Loucy (cell line): ENCODE data around the gene NLRP12.

Experiments
- H2AFZ ChIP-seq: fragments of 200-600 bp; sonication (generic); 2 replicates; pipeline ENCODE4 v1.6.0; 2016; ENCODE audit warnings: antibody characterized with exemption, mild to moderate bottlenecking, low read length, moderate library complexity
- H3F3A ChIP-seq: fragments of 200-600 bp; 2 replicates; pipeline ENCODE4 v1.6.0; 2016; ENCODE audit warnings: antibody characterized with exemption, low read depth, mild to moderate bottlenecking
- H3K27me3 ChIP-seq: fragments of 200-600 bp; sonication (generic); 2 replicates; pipeline ENCODE4 v1.6.1; 2014; ENCODE audit warnings: low read length, mild to moderate bottlenecking; ENCODE audit not compliant: insufficient read depth, poor library complexity, severe bottlenecking
- H3K36me3 ChIP-seq: fragments of 200-600 bp; sonication (generic); 2 replicates; pipeline ENCODE4 v1.6.1; 2016; ENCODE audit warnings: low read length; ENCODE audit not compliant: insufficient read depth
- H3K4me1 ChIP-seq: fragments of 200-600 bp; sonication (generic); 2 replicates; pipeline ENCODE4 v1.5.1; 2014; ENCODE audit warnings: low read length, mild to moderate bottlenecking; ENCODE audit not compliant: insufficient read depth, poor library complexity, severe bottlenecking
- H3K4me2 ChIP-seq: fragments of 200-600 bp; sonication (generic); 2 replicates; pipeline ENCODE4 v1.6.0; 2014; ENCODE audit warnings: antibody characterized with exemption, low read length, low read depth, mild to moderate bottlenecking; ENCODE audit not compliant: poor library complexity, severe bottlenecking
- H3K4me3 ChIP-seq: fragments of 200-600 bp; sonication (generic); 2 replicates; pipeline ENCODE4 v1.5.1; 2014; ENCODE audit warnings: low read length, mild to moderate bottlenecking, mixed read lengths; ENCODE audit not compliant: poor library complexity, severe bottlenecking
- H3K79me2 ChIP-seq: fragments of 200-600 bp; sonication (generic); 2 replicates; pipeline ENCODE4 v1.6.1; 2014; ENCODE audit warnings: low read length; ENCODE audit not compliant: insufficient read depth
- H3K9ac ChIP-seq: fragments of 200-600 bp; sonication (generic); 2 replicates; pipeline ENCODE4 v1.6.0; 2014; ENCODE audit warnings: mild to moderate bottlenecking, low read depth, low read length, moderate library complexity; ENCODE audit not compliant: poor library complexity, severe bottlenecking
- H3K9me2 ChIP-seq: fragments of 200-600 bp; sonication (generic); replicated peaks from 2 replicates; pipeline ENCODE4 v1.6.1; 2016; ENCODE audit warnings: low read depth, low read length, mixed read lengths
- H3K9me3 ChIP-seq: fragments of 200-600 bp; sonication (generic); 2 replicates; pipeline ENCODE4 v1.6.1; 2014; ENCODE audit warnings: mild to moderate bottlenecking, antibody characterized with exemption, low read length, low read depth; ENCODE audit not compliant: insufficient read depth
- H4K20me1 ChIP-seq: fragments of 200-600 bp; sonication (generic); 2 replicates; pipeline ENCODE4 v1.6.0; 2014; ENCODE audit warnings: antibody characterized with exemption, low read length, mild to moderate bottlenecking; ENCODE audit not compliant: insufficient read depth, poor library complexity, severe bottlenecking
- EZH2phosphoT487 ChIP-seq: fragments of 200-600 bp; IDR thresholded peaks from 2 replicates; pipeline ENCODE4 v1.6.1; 2018; ENCODE audit warnings: antibody characterized with exemption, mild to moderate bottlenecking, moderate library complexity, borderline replicate concordance
- TF ChIP-seq, protein P1 (sequence below): fragments of 200-600 bp; sonication (generic); conservative IDR thresholded peaks from 2 replicates; pipeline ENCODE4 v1.5.1; 2014; ENCODE audit warnings: mild to moderate bottlenecking, antibody characterized with exemption, low read length

The NLRP12 gene

DNA sequence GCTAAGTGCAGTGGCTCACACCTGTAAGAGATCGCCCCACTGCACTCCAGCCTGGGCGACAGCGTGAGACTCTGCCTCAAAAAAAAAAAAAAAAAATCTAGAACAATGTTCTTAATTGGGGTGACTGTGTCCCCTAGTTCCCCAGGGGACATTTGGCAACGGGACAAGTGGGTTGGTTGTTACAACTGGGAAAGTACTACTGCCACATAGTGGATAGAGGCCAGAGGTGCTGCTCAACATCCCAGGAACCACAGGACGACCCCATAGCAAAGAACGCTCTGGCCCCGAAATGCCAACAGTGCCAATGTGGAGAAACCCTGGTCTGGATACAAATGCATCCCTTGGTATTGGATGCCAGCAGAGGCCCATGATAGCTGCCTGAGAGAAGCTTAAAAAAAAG, 11.8 kb downstream of the NLRP12 start:
- H3F3A ChIP-seq: no peaks in the 10 kb centered on the region
- H3K36me3 ChIP-seq: no peaks in the 10 kb centered on the region
- no peaks in the 10 kb centered on the region for H3K4me1 ChIP-seq
- H3K4me2 ChIP-seq: no peak overlapping the region
- no peaks in the 10 kb centered on the region for H3K79me2 ChIP-seq
- no peaks in the 10 kb centered on the region for H3K27me3 ChIP-seq
- H3K9ac ChIP-seq: no peak overlapping the region
- H3K9me3 ChIP-seq: no peaks in the 10 kb centered on the region
- H3K9me2 ChIP-seq: no peaks in the 10 kb centered on the region
- H4K20me1 ChIP-seq: no peaks in the 10 kb centered on the region
- H2AFZ ChIP-seq: no peak overlapping the region
- TF ChIP-seq EZH2phosphoT487: no peak
- TF ChIP-seq, protein P1, sequence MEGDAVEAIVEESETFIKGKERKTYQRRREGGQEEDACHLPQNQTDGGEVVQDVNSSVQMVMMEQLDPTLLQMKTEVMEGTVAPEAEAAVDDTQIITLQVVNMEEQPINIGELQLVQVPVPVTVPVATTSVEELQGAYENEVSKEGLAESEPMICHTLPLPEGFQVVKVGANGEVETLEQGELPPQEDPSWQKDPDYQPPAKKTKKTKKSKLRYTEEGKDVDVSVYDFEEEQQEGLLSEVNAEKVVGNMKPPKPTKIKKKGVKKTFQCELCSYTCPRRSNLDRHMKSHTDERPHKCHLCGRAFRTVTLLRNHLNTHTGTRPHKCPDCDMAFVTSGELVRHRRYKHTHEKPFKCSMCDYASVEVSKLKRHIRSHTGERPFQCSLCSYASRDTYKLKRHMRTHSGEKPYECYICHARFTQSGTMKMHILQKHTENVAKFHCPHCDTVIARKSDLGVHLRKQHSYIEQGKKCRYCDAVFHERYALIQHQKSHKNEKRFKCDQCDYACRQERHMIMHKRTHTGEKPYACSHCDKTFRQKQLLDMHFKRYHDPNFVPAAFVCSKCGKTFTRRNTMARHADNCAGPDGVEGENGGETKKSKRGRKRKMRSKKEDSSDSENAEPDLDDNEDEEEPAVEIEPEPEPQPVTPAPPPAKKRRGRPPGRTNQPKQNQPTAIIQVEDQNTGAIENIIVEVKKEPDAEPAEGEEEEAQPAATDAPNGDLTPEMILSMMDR: peak; percentile 51
- H3K4me3 ChIP-seq: no peak overlapping the region

DNA sequence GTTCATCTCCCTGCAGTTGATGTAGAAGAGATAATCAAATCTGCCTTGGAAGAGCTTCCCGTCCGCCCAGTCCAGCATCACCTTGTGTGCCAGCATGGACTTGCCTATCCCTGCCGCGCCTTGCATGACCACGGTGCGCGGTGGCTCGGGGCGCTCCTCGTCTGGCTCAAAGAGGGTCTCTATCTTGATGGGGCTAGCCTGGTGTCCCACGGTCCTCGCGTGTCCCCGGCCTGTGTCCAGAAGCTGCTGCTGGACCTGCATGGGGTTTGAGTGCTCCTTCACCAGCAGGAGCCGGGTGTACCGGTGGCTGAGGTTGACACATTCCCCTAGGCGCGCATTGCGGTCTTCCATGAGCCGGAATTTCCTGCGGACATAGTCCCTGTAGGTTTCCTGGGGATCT, 13.2 kb downstream of the NLRP12 start:
- Histone ChIP-seq H3K9me2 (no peaks in the 10 kb centered on the region), H3K4me3 (no peak overlapping the region), H3K4me2 (no peak overlapping the region), H4K20me1 (no peaks in the 10 kb centered on the region), H3K36me3 (no peaks in the 10 kb centered on the region), H3K27me3 (no peaks in the 10 kb centered on the region), H3F3A (no peaks in the 10 kb centered on the region), H3K4me1 (no peaks in the 10 kb centered on the region), H3K79me2 (no peaks in the 10 kb centered on the region), H3K9me3 (no peaks in the 10 kb centered on the region), H2AFZ (no peak overlapping the region), H3K9ac (no peak overlapping the region)
- TF ChIP-seq, protein P1: no peak
- no peak for TF ChIP-seq EZH2phosphoT487

DNA sequence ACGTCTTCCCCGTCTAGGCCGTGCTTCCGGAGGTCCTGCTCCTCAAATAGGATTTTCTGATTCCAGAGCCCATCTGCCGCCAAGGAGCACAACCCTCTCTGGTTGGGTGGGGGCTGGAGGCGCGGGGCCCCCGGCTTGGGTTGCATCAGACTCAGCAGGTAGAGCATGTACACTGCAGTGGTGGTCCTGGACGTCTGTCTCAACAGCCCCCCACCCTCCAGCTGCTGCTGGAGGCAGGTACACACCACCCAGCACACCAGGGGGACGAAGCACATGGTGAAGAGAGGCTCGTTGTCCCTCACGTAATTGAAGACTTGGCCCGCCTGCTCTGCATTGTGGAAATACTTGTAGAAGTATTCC, 13.9 kb downstream of the NLRP12 start:
- Histone ChIP-seq H3K36me3 (no peaks in the 10 kb centered on the region), H3K9me3 (no peaks in the 10 kb centered on the region), H3K27me3 (no peaks in the 10 kb centered on the region), H3K9ac (no peak overlapping the region), H3F3A (no peaks in the 10 kb centered on the region), H4K20me1 (no peaks in the 10 kb centered on the region), H3K4me1 (no peaks in the 10 kb centered on the region), H3K9me2 (no peaks in the 10 kb centered on the region), H3K4me2 (no peak overlapping the region), H3K79me2 (no peaks in the 10 kb centered on the region), H2AFZ (no peak overlapping the region), H3K4me3 (no peak overlapping the region)
- TF ChIP-seq, protein P1: no peak
- TF ChIP-seq EZH2phosphoT487: no peak
